ENCODE results near the gene KISS1. TPM values are rescaled to one million over a fixed set of nuclear protein-coding genes. Genes with fewer than 3 reads are reported as not detected.

The KISS1 gene
- polyA plus RNA-seq, 1 of the 3 experiments (the other 2 are of a cell fraction), result 0.10 TPM

DNA sequence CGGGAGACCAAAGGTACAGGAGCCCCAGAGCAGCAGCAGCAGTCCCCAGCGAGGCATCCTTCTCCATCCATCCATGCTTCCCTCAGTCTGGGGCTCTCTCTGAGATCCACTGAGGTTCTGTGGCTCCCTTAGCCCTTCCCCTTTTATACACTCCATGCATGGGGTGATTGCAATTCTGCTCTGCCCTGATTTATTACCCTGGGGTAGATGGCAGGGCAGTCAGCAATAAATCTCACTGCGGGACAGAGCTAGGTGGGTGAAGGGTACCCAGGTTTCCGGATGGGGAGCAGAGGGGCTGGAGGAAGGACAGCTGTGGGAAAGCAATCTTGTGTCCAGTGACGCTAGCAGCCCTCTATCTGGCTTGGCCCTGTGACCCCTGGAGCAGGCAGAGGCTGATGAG, 30.1 kb downstream of the KISS1 start, which contains the start of gene REN:
Gene REN, minus strand, starts transcription at position 119 of the 400 bp plus-strand sequence. Its CDS starts 44 bp downstream, at position 75.
- ChIA-PET POLR2A (interaction anchor here (0.6 kb wide), 1 partner anchor 1538 kb away, joined by 3 read pairs; no protein-coding TSS in a partner anchor), CTCF (interaction anchor here (1.1 to 20.5 kb wide), 10 partner anchors 8 to 295 kb away, joined by 3 to 302 read pairs (median 4); partner anchors contain the start of genes GOLT1A and PLEKHA6)
- no peak within 1 kb of the TSS for H3K27ac ChIP-seq (ENCODE audit: low read depth in 2 of 2, low read length in 1 of 2)
- DNase-seq, result no peak
- H3K4me2 ChIP-seq, result no peak within 1 kb of the TSS
- 68% methylated on average over 3 of the region's 5 CpGs for WGBS (ENCODE audit: low lambda C conversion rate)
- no peak within 1 kb of the TSS for H3K9ac ChIP-seq
- H3K4me3 ChIP-seq (ENCODE audit: low read depth in 2 of 2, low read length in 1 of 2), result no peak within 1 kb of the TSS
- no peak within 1 kb of the TSS for H2AFZ ChIP-seq (ENCODE audit: low read depth)
- no peaks in the 10 kb centered on the region for H3F3A ChIP-seq (replicated peaks; ENCODE audit: insufficient read depth)
- H3K9me2 ChIP-seq, result no peaks in the 10 kb centered on the region
- no peaks in the 10 kb centered on the region for H3K27me3 ChIP-seq (ENCODE audit: insufficient read depth)
- H4K20me1 ChIP-seq (ENCODE audit: insufficient read depth), result no peaks in the 10 kb centered on the region
- H3K36me3 ChIP-seq (replicated peaks in 1 of 2; ENCODE audit: control insufficient read depth in 1 of 2, insufficient read depth in 2 of 2, low read length in 1 of 2), result no peaks in the 10 kb centered on the region
- H3K9me3 ChIP-seq, result 0 out of 2 replicates have a peak, but pooled peaks cover 5% of the 10 kb centered on the region
- TF ChIP-seq MXI1 (IDR thresholded peaks at IDR 0.05; ENCODE audit: low read depth, low read length) (no peak), RCOR1 (IDR thresholded peaks at IDR 0.05; ENCODE audit: low read length) (no peak), SIN3A (IDR thresholded peaks at IDR 0.05; ENCODE audit: borderline replicate concordance, low read depth, low read length) (no peak), TAF1 (IDR thresholded peaks at IDR 0.05; ENCODE audit: borderline replicate concordance, low read depth, low read length) (no peak), MEF2A (IDR thresholded peaks at IDR 0.05; ENCODE audit: borderline replicate concordance, low read depth) (no peak), EZH2phosphoT487 (IDR thresholded peaks at IDR 0.05; ENCODE audit: borderline replicate concordance, low read depth) (no peak), GABPA (IDR thresholded peaks at IDR 0.05; ENCODE audit: low read depth) (no peak)
- TF ChIP-seq, protein P1, sequence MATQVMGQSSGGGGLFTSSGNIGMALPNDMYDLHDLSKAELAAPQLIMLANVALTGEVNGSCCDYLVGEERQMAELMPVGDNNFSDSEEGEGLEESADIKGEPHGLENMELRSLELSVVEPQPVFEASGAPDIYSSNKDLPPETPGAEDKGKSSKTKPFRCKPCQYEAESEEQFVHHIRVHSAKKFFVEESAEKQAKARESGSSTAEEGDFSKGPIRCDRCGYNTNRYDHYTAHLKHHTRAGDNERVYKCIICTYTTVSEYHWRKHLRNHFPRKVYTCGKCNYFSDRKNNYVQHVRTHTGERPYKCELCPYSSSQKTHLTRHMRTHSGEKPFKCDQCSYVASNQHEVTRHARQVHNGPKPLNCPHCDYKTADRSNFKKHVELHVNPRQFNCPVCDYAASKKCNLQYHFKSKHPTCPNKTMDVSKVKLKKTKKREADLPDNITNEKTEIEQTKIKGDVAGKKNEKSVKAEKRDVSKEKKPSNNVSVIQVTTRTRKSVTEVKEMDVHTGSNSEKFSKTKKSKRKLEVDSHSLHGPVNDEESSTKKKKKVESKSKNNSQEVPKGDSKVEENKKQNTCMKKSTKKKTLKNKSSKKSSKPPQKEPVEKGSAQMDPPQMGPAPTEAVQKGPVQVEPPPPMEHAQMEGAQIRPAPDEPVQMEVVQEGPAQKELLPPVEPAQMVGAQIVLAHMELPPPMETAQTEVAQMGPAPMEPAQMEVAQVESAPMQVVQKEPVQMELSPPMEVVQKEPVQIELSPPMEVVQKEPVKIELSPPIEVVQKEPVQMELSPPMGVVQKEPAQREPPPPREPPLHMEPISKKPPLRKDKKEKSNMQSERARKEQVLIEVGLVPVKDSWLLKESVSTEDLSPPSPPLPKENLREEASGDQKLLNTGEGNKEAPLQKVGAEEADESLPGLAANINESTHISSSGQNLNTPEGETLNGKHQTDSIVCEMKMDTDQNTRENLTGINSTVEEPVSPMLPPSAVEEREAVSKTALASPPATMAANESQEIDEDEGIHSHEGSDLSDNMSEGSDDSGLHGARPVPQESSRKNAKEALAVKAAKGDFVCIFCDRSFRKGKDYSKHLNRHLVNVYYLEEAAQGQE (IDR thresholded peaks at IDR 0.05; ENCODE audit: low read depth, low read length), result no peak
- TF ChIP-seq, protein P2, sequence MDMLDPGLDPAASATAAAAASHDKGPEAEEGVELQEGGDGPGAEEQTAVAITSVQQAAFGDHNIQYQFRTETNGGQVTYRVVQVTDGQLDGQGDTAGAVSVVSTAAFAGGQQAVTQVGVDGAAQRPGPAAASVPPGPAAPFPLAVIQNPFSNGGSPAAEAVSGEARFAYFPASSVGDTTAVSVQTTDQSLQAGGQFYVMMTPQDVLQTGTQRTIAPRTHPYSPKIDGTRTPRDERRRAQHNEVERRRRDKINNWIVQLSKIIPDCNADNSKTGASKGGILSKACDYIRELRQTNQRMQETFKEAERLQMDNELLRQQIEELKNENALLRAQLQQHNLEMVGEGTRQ (IDR thresholded peaks at IDR 0.05; ENCODE audit: borderline replicate concordance, low read depth, low read length), result no peak
- H3K4me1 ChIP-seq (ENCODE audit: control insufficient read depth in 1 of 2, insufficient read depth in 2 of 2, low read depth in 1 of 2, low read length in 1 of 2), result no peaks in the 10 kb centered on the region; a peak in 1 of 4 replicates
- H3K79me2 ChIP-seq (ENCODE audit: insufficient read depth), result no peaks in the 10 kb centered on the region

DNA sequence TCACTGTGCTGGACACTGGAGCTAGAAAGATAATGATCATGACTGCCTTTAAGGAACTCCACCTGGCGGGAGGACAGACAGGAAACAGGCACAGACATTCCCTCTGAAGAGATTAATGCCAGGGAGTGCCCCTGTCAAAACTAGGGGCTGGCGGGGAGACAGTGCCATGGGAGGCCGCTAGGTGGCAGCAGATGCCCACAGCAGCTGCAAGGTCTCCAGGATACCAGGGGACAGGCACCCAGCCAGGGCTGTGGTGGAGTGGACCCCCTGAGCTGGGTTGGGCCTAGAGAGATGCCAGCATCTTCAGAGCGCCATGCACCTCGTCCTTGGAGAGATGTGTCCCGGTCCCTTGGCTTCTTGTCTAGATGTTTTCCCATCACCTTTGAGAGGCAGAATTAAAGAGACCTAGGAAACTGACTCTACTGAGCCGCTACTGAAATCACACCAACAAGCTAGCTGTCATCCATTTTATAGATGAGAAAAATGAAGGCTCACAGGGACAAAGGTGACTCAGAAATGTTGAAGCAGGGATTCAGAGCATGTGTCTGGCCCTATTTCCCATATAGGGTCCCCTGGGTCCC, 33.7 kb downstream of the KISS1 start:
- no peaks in the 10 kb centered on the region for H3K27me3 ChIP-seq (ENCODE audit: insufficient read depth)
- 25% methylated on average over 4 of the region's 7 CpGs for WGBS (ENCODE audit: low lambda C conversion rate)
- no peaks in the 10 kb centered on the region for H3K36me3 ChIP-seq (replicated peaks in 1 of 2; ENCODE audit: control insufficient read depth in 1 of 2, insufficient read depth in 2 of 2, low read length in 1 of 2)
- CTCF ChIA-PET, result interaction anchor here (0.6 to 20.5 kb wide), 82 partner anchors 9 to 495 kb away, joined by 3 to 302 read pairs (median 6); partner anchors contain the start of genes ETNK2, GOLT1A, KISS1 and PIK3C2B
- H3F3A ChIP-seq (replicated peaks; ENCODE audit: insufficient read depth), result no peaks in the 10 kb centered on the region
- H3K4me2 ChIP-seq, result no peak overlapping the region
- H3K9ac ChIP-seq, result no peak overlapping the region
- no peaks in the 10 kb centered on the region for H4K20me1 ChIP-seq (ENCODE audit: insufficient read depth)
- no peaks in the 10 kb centered on the region for H3K9me3 ChIP-seq
- no peaks in the 10 kb centered on the region for H3K9me2 ChIP-seq
- H3K4me1 ChIP-seq (ENCODE audit: control insufficient read depth in 1 of 2, insufficient read depth in 2 of 2, low read depth in 1 of 2, low read length in 1 of 2), result no peaks in the 10 kb centered on the region; a peak in 1 of 4 replicates
- POLR2A ChIA-PET, result no interaction called here
- no peak overlapping the region for H2AFZ ChIP-seq (ENCODE audit: low read depth)
- no peaks in the 10 kb centered on the region for H3K79me2 ChIP-seq (ENCODE audit: insufficient read depth)
- peak; percentile 91 for DNase-seq
- H3K4me3 ChIP-seq (ENCODE audit: low read depth in 2 of 2, low read length in 1 of 2), result peak overlapping the region in 1 of 2 experiments; percentile 20; a peak in 1 of 4 replicates
- no peak overlapping the region for H3K27ac ChIP-seq (ENCODE audit: low read depth in 2 of 2, low read length in 1 of 2)
- no peak for TF ChIP-seq NFIC (IDR thresholded peaks at IDR 0.05; ENCODE audit: borderline replicate concordance)
- no peak for TF ChIP-seq JUND (IDR thresholded peaks at IDR 0.05)
- TF ChIP-seq SMC3 (IDR thresholded peaks at IDR 0.05; ENCODE audit: low read depth, low read length), result peak; percentile 94
- TF ChIP-seq, protein P3, sequence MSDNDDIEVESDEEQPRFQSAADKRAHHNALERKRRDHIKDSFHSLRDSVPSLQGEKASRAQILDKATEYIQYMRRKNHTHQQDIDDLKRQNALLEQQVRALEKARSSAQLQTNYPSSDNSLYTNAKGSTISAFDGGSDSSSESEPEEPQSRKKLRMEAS (IDR thresholded peaks at IDR 0.05; ENCODE audit: low read depth), result no peak
- TF ChIP-seq TAF1 (IDR thresholded peaks at IDR 0.05; ENCODE audit: borderline replicate concordance, low read depth, low read length), result no peak
- TF ChIP-seq EP300 (IDR thresholded peaks at IDR 0.05; ENCODE audit: borderline replicate concordance in 1 of 2, low read depth in 1 of 2, low read length in 1 of 2), result no peak
- no peak for TF ChIP-seq GABPA (IDR thresholded peaks at IDR 0.05; ENCODE audit: low read depth)
- no peak for TF ChIP-seq ELF1 (IDR thresholded peaks at IDR 0.05)
- TF ChIP-seq MXI1 (IDR thresholded peaks at IDR 0.05; ENCODE audit: low read depth, low read length), result no peak
- TF ChIP-seq, protein P2 (IDR thresholded peaks at IDR 0.05; ENCODE audit: borderline replicate concordance, low read depth, low read length), result no peak
- TF ChIP-seq, protein P4, sequence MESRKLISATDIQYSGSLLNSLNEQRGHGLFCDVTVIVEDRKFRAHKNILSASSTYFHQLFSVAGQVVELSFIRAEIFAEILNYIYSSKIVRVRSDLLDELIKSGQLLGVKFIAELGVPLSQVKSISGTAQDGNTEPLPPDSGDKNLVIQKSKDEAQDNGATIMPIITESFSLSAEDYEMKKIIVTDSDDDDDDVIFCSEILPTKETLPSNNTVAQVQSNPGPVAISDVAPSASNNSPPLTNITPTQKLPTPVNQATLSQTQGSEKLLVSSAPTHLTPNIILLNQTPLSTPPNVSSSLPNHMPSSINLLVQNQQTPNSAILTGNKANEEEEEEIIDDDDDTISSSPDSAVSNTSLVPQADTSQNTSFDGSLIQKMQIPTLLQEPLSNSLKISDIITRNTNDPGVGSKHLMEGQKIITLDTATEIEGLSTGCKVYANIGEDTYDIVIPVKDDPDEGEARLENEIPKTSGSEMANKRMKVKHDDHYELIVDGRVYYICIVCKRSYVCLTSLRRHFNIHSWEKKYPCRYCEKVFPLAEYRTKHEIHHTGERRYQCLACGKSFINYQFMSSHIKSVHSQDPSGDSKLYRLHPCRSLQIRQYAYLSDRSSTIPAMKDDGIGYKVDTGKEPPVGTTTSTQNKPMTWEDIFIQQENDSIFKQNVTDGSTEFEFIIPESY (IDR thresholded peaks at IDR 0.05; ENCODE audit: borderline replicate concordance, low read depth), result no peak
- no peak for TF ChIP-seq TCF12 (IDR thresholded peaks at IDR 0.05)
- peak; percentile 26; the same call in 1 of the 2 replicates for TF ChIP-seq RCOR1 (IDR thresholded peaks at IDR 0.05; ENCODE audit: low read length)

Data from SK-N-SH (cell line).